ENCODE data around the gene VPS35. TPM values are rescaled to one million over a fixed set of nuclear protein-coding genes. Genes with fewer than 3 reads are reported as not detected.

VPS35 gene
- total and polyA plus RNA-seq, 7 donors = 28.7 to 61.8 (median 44.4) TPM

- H3K36me3 ChIP-seq = no peaks in the 10 kb centered on the region
- WGBS, 2 donors = 87 to 90% methylated on average over 7 of the region's 7 CpGs
- no peaks in the 10 kb centered on the region for H3K9me3 ChIP-seq
- H3K27me3 ChIP-seq = peaks cover 0 to 6% (median 0%) of the 10 kb centered on the region in 3 donors
- H3K4me3 ChIP-seq = no peak overlapping the region
- H3K27ac ChIP-seq = no peak overlapping the region
- DNase-seq = no peak
- intact Hi-C loops (cut with DNase I) = no loop called here
- H3K4me1 ChIP-seq = peaks cover 0 to 12% (median 11%) of the 10 kb centered on the region in 4 donors
- no peak for TF ChIP-seq CTCF (IDR thresholded peaks at IDR 0.05)
- no peak for TF ChIP-seq EP300 (IDR thresholded peaks at IDR 0.05)
- TF ChIP-seq POLR2AphosphoS5 (IDR thresholded peaks at IDR 0.05) = no peak
- TF ChIP-seq POLR2A (IDR thresholded peaks at IDR 0.05) = no peak
Observed at GRCh38 chr16:46621934-46622676, 66.9 kb downstream of the VPS35 start.

GRCh38 chr16:46621006-46621933 is 67.7 kb downstream of the VPS35 start, which contains the start of gene SHCBP1:
Gene SHCBP1 (minus strand): TSS chr16:46621379. CDS start chr16:46621359, 20 bp downstream.
- intact Hi-C loops (cut with DNase I) = no loop called here
- 1% methylated on average over 52 of the region's 52 CpGs for WGBS, 2 donors
- Histone ChIP-seq H3K4me3 (peak within 1 kb of the TSS; percentile 23 to 61 (median 48)), H3K36me3 (no peaks in the 10 kb centered on the region), H3K4me1 (peaks cover 0 to 12% (median 11%) of the 10 kb centered on the region in 4 donors), H3K27me3 (peaks cover 0 to 6% (median 0%) of the 10 kb centered on the region in 3 donors), H3K9me3 (no peaks in the 10 kb centered on the region), H3K27ac (no peak within 1 kb of the TSS)
- peak; percentile 88 for DNase-seq
- TF ChIP-seq CTCF (IDR thresholded peaks at IDR 0.05) = no peak
- no peak for TF ChIP-seq POLR2A (IDR thresholded peaks at IDR 0.05)
- no peak for TF ChIP-seq POLR2AphosphoS5 (IDR thresholded peaks at IDR 0.05)
- TF ChIP-seq EP300 (IDR thresholded peaks at IDR 0.05) = no peak

- peaks cover 0 to 6% (median 0%) of the 10 kb centered on the region in 3 donors for H3K27me3 ChIP-seq
- H3K4me3 ChIP-seq = peak overlapping the region; percentile 23 to 61 (median 48)
- DNase-seq = no peak
- intact Hi-C loops (cut with DNase I) = no loop called here
- TF ChIP-seq POLR2A (IDR thresholded peaks at IDR 0.05) (no peak), EP300 (IDR thresholded peaks at IDR 0.05) (no peak)
- H3K27ac ChIP-seq = no peak overlapping the region
- 4 to 8% methylated on average over 11 of the region's 11 CpGs for WGBS, 2 donors
- peaks cover 0 to 12% (median 11%) of the 10 kb centered on the region in 4 donors for H3K4me1 ChIP-seq
- H3K9me3 ChIP-seq = no peaks in the 10 kb centered on the region
- H3K36me3 ChIP-seq = no peaks in the 10 kb centered on the region
Observed at GRCh38 chr16:46620266-46621005, 68.5 kb downstream of the VPS35 start.

- Histone ChIP-seq H3K27me3 (peaks cover 0 to 6% (median 0%) of the 10 kb centered on the region in 3 donors), H3K4me1 (peaks cover 0 to 12% (median 11%) of the 10 kb centered on the region in 4 donors), H3K36me3 (no peaks in the 10 kb centered on the region), H3K9me3 (no peaks in the 10 kb centered on the region), H3K4me3 (no peak overlapping the region), H3K27ac (no peak overlapping the region)
- 89 to 92% methylated on average over 4 of the region's 4 CpGs for WGBS, 2 donors
- intact Hi-C loops (cut with DNase I) = no loop called here
- no peak for DNase-seq
- no peak for TF ChIP-seq CTCF (IDR thresholded peaks at IDR 0.05)
Observed at GRCh38 chr16:46618516-46618915, 70.5 kb downstream of the VPS35 start.
